Prostate gland (tissue), 2 donors: ENCODE data around the gene CCDC154. TPM values are rescaled to one million over a fixed set of nuclear protein-coding genes. Genes with fewer than 3 reads are reported as not detected.

Experiments
- DNase-seq: peaks from one replicate; pipeline ENCODE4 v3.0.0-alpha.2; 2019; ENCODE audit warnings: low spot score
- H3K27ac ChIP-seq, 2 donors: fragments of 200-600 bp; sonication (generic); 2 replicates each; pipeline ENCODE4 v1.5.1; 2017 to 2019
- H3K27me3 ChIP-seq: fragments of 200-600 bp; sonication (generic); replicated peaks from 2 replicates; pipeline ENCODE4 v1.5.1; 2019; ENCODE audit not compliant: insufficient read depth
- H3K36me3 ChIP-seq, 2 donors: fragments of 200-600 bp; sonication (generic); 1 replicate in 1 of 2; 2 replicates in 1 of 2; pipeline versions ENCODE4 v1.5.1 to v1.8.1; 2017 to 2019
- H3K4me1 ChIP-seq: fragments of 200-600 bp; sonication (generic); replicated peaks from 2 replicates; pipeline ENCODE4 v1.5.1; 2019
- H3K4me3 ChIP-seq, 2 donors: fragments of 200-600 bp; sonication (generic); 2 replicates each; pipeline ENCODE4 v1.5.1; 2017 to 2019
- H3K9me3 ChIP-seq: fragments of 200-600 bp; sonication (generic); 2 replicates; pipeline ENCODE4 v1.5.1; 2017
- CTCF ChIP-seq, 4 experiments: fragments of 200-600 bp in 2 of 4; fragments of 450-650 bp in 2 of 4; sonication (generic) in 2 of 4; IDR thresholded peaks; 1 replicate in 3 of 4; 2 replicates in 1 of 4; pipeline ENCODE4 v1.5.1; 2016 to 2019; ENCODE audit warnings: antibody characterized with exemption in 4 of 4, mild to moderate bottlenecking in 2 of 4, moderate library complexity in 2 of 4
- POLR2A ChIP-seq: fragments of 450-650 bp; IDR thresholded peaks from one replicate; pipeline ENCODE4 v1.6.1; 2016; ENCODE audit warnings: antibody characterized with exemption, mild to moderate bottlenecking
- POLR2AphosphoS5 ChIP-seq: sonication (generic); formaldehyde crosslinking; IDR thresholded peaks from one replicate; pipeline ENCODE4 v1.6.1; 2017; ENCODE audit warnings: antibody characterized with exemption
- WGBS: methylation state at CpG from one replicate; pipeline ENCODE4 v1.1.5; 2018; 5-methylcytosine and 5-hydroxymethylcytosine counted together
- intact Hi-C: fragments of 100-400 bp; cut with DNase I; formaldehyde crosslinking; loops from one replicate; pipeline ENCODE4 v1.14.2; 2022
- total RNA-seq, 2 donors: library from RNA; depleted of rRNA; stranded (reverse); fragments of >200 nt; gene quantifications; one replicate each; pipeline ENCODE4 v1.1.0, GENCODE V29; 2016

Gene CCDC154
- total RNA-seq, 2 donors from 2014 or later = 5.7 TPM; not detected in 1

GRCh38 chr16:1431497-1432270 lies 12.7 kb downstream of the CCDC154 start:
- peaks cover 7% of the 10 kb centered on the region for H3K4me1 ChIP-seq
- no peaks in the 10 kb centered on the region for H3K9me3 ChIP-seq
- no peaks in the 10 kb centered on the region for H3K27me3 ChIP-seq
- H3K36me3 ChIP-seq = no peaks in the 10 kb centered on the region
- WGBS = 84% methylated on average over 20 of the region's 20 CpGs
- no peak for DNase-seq
- peak overlapping the region; percentile 35 to 37 for H3K4me3 ChIP-seq
- no peak for TF ChIP-seq POLR2A
- TF ChIP-seq CTCF (IDR thresholded peaks at IDR 0.05) = no peak
- TF ChIP-seq POLR2AphosphoS5 = no peak
- intact Hi-C loops = no loop called here
- peak overlapping the region; percentile 68 to 71 for H3K27ac ChIP-seq

- peak; percentile 49 for DNase-seq
- H3K36me3 ChIP-seq = no peaks in the 10 kb centered on the region
- peak within 1 kb of the TSS; percentile 68 to 71 for H3K27ac ChIP-seq
- H3K4me1 ChIP-seq = peaks cover 7% of the 10 kb centered on the region
- H3K9me3 ChIP-seq = no peaks in the 10 kb centered on the region
- no peak for TF ChIP-seq POLR2A
- TF ChIP-seq CTCF (IDR thresholded peaks at IDR 0.05) = peak in 1 of 4 experiments; percentile 72
- peak; percentile 67 for TF ChIP-seq POLR2AphosphoS5
- intact Hi-C loops = no loop called here
- 49% methylated on average over 30 of the region's 35 CpGs for WGBS
- H3K4me3 ChIP-seq = peak within 1 kb of the TSS; percentile 35 to 37
- no peaks in the 10 kb centered on the region for H3K27me3 ChIP-seq
These were observed 13.4 kb downstream of the CCDC154 start, which contains the start of gene PERCC1 for GRCh38 chr16:1430759-1431496. Gene PERCC1, plus strand, starts transcription at chr16:1431078. Its CDS starts 1,516 bp downstream, at chr16:1432594.

- no peak for DNase-seq
- Histone ChIP-seq H3K36me3 (no peaks in the 10 kb centered on the region), H3K27me3 (no peaks in the 10 kb centered on the region), H3K4me1 (peaks cover 7% of the 10 kb centered on the region), H3K27ac (peak overlapping the region; percentile 68 to 71), H3K4me3 (no peak overlapping the region), H3K9me3 (no peaks in the 10 kb centered on the region)
- 64% methylated on average over 14 of the region's 14 CpGs for WGBS
- intact Hi-C loops = no loop called here
- no peak for TF ChIP-seq CTCF (IDR thresholded peaks at IDR 0.05)
- TF ChIP-seq POLR2AphosphoS5 = no peak
- no peak for TF ChIP-seq POLR2A
These were observed 14.1 kb downstream of the CCDC154 start for GRCh38 chr16:1430214-1430758.

- H3K4me1 ChIP-seq = peaks cover 7% of the 10 kb centered on the region
- H3K36me3 ChIP-seq = no peaks in the 10 kb centered on the region
- H3K4me3 ChIP-seq = no peak overlapping the region
- TF ChIP-seq CTCF (IDR thresholded peaks at IDR 0.05) (no peak), POLR2AphosphoS5 (no peak), POLR2A (no peak)
- no peak for DNase-seq
- no peaks in the 10 kb centered on the region for H3K27me3 ChIP-seq
- H3K9me3 ChIP-seq = no peaks in the 10 kb centered on the region
- H3K27ac ChIP-seq = no peak overlapping the region
- 93% methylated on average over 13 of the region's 13 CpGs for WGBS
- intact Hi-C loops = no loop called here
These were observed 14.7 kb downstream of the CCDC154 start for GRCh38 chr16:1429631-1430030.
